ENCODE results near the gene CTNNA3.

The CTNNA3 gene

DNA sequence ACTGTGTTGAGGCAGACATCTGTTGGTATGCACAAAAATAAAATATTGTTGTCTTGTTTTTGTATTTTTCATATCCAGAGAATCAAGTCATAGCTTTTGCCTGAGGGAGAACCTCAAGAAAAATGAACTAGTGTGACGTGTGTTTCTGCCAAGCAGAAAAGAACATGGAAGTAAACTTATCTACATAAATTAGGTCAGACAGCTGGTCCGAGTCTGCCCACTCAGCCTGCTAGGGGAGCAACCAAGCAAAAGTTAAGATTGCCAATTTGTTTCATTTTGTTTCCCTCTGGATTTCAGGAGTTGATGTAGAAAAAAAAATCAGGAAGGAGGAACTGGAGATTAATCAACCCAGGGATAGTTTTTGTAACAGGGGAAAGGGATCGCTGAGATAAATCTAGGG is 1342.6 kb downstream of the CTNNA3 start:
- Histone ChIP-seq H3K36me3 (ENCODE audit: control insufficient read depth in 2 of 2, insufficient read depth in 1 of 2, low read length in 2 of 2) (no peaks in the 10 kb centered on the region), H3K4me1 (ENCODE audit: control insufficient read depth, insufficient read depth, low read length) (no peaks in the 10 kb centered on the region), H3K9me3 (ENCODE audit: control insufficient read depth, insufficient read depth, low read depth, low read length) (no peaks in the 10 kb centered on the region), H3K4me3 (ENCODE audit: low read depth, low read length) (no peak overlapping the region), H3K27ac (ENCODE audit: extremely low read depth, low read depth, low read length) (no peak overlapping the region)
- POLR2A ChIA-PET, result no interaction called here
- CTCF ChIA-PET, result no interaction called here
- TF ChIP-seq ZNF211 (tag by site-specific recombination; IDR thresholded peaks at IDR 0.05; ENCODE audit: low read depth) (no peak), ZBTB48 (tag by site-specific recombination; IDR thresholded peaks at IDR 0.05) (no peak), ZNF501 (tag by site-specific recombination; IDR thresholded peaks at IDR 0.05) (no peak), ZNF76 (tag by site-specific recombination; IDR thresholded peaks at IDR 0.05; ENCODE audit: borderline replicate concordance, low read depth) (no peak), ZFP3 (tag by site-specific recombination; IDR thresholded peaks at IDR 0.05; ENCODE audit: low read depth) (no peak), ZNF394 (tag by site-specific recombination; IDR thresholded peaks at IDR 0.05; ENCODE audit: borderline replicate concordance) (no peak), MYNN (tag by site-specific recombination; IDR thresholded peaks at IDR 0.05; ENCODE audit: borderline replicate concordance) (no peak), ZNF10 (tag by site-specific recombination; IDR thresholded peaks at IDR 0.05) (no peak), ZNF792 (tag by site-specific recombination; IDR thresholded peaks at IDR 0.05) (no peak), ZNF610 (tag by site-specific recombination; IDR thresholded peaks at IDR 0.05; ENCODE audit: borderline replicate concordance) (no peak), ZNF24 (tag by site-specific recombination; IDR thresholded peaks at IDR 0.05) (no peak), ZNF335 (tag by site-specific recombination; conservative IDR thresholded peaks at IDR 0.05) (no peak), RBAK (tag by site-specific recombination; IDR thresholded peaks at IDR 0.05) (no peak)
- TF ChIP-seq, protein P1, sequence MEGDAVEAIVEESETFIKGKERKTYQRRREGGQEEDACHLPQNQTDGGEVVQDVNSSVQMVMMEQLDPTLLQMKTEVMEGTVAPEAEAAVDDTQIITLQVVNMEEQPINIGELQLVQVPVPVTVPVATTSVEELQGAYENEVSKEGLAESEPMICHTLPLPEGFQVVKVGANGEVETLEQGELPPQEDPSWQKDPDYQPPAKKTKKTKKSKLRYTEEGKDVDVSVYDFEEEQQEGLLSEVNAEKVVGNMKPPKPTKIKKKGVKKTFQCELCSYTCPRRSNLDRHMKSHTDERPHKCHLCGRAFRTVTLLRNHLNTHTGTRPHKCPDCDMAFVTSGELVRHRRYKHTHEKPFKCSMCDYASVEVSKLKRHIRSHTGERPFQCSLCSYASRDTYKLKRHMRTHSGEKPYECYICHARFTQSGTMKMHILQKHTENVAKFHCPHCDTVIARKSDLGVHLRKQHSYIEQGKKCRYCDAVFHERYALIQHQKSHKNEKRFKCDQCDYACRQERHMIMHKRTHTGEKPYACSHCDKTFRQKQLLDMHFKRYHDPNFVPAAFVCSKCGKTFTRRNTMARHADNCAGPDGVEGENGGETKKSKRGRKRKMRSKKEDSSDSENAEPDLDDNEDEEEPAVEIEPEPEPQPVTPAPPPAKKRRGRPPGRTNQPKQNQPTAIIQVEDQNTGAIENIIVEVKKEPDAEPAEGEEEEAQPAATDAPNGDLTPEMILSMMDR (tag by site-specific recombination; IDR thresholded peaks at IDR 0.05), result no peak

DNA sequence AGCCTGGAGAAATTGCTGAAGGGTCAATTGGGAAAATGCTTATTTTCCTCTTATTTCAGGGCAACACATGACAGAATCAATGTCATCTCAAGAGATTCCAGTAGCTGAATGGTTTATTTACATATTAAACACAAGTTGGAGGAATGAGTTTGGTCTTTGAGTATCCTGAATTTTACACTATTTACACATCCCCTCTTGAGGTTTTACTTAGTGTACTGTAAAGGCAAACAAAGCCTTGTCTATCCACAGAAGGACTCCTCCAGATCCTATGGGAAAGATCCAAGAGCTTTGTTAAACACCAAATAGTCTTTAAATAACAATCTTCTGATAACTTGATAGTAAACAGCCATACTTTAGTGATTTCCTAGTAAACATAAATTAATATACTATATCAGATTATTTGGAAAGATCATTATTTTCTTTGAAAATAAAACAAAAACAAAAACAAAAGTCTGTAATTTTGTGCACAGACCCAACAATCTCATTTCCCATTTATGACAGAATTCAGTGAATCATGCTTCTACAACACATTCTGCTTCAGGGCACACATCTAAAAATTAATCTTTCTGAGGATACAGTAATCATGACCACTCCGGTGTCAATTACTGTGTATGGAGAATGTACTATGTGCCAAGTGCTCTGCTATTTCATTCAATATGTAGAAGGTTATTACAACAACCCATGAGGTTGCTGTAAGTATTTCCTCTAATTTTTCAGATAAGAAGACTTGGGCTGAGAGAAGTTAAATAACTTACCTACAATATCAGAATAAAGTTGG is 1345.2 kb downstream of the CTNNA3 start:
- POLR2A ChIA-PET, result no interaction called here
- CTCF ChIA-PET, result no interaction called here
- Histone ChIP-seq H3K4me1 (ENCODE audit: control insufficient read depth, insufficient read depth, low read length) (no peaks in the 10 kb centered on the region), H3K36me3 (ENCODE audit: control insufficient read depth in 2 of 2, insufficient read depth in 1 of 2, low read length in 2 of 2) (no peaks in the 10 kb centered on the region), H3K4me3 (ENCODE audit: low read depth, low read length) (no peak overlapping the region), H3K27ac (ENCODE audit: extremely low read depth, low read depth, low read length) (no peak overlapping the region), H3K9me3 (ENCODE audit: control insufficient read depth, insufficient read depth, low read depth, low read length) (no peaks in the 10 kb centered on the region)
- TF ChIP-seq ZFP41 (tag by site-specific recombination; IDR thresholded peaks at IDR 0.05; ENCODE audit: borderline replicate concordance) (no peak), ZNF792 (tag by site-specific recombination; IDR thresholded peaks at IDR 0.05) (no peak), RBAK (tag by site-specific recombination; IDR thresholded peaks at IDR 0.05) (no peak)

DNA sequence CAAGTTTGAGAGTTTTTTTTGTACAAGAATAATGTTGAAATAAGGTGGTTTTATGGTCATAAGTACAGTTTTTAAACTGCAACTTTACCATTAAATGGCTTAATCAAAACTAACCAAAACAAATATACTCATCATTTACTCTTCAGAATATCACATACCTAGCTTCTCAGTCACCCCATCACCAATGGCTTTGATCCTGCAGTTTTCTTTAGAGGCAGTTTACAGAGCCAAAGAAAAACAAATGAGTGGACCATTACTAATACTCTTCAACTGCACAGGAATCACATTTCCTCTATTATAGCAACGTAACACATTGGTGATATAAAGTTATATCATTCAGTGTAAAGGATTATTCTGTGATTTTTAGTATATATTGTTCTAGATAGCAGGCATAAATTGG is 1346.3 kb downstream of the CTNNA3 start:
- H3K4me3 ChIP-seq (ENCODE audit: low read depth, low read length), result no peak overlapping the region
- H3K36me3 ChIP-seq (ENCODE audit: control insufficient read depth in 2 of 2, insufficient read depth in 1 of 2, low read length in 2 of 2), result no peaks in the 10 kb centered on the region
- no peaks in the 10 kb centered on the region for H3K9me3 ChIP-seq (ENCODE audit: control insufficient read depth, insufficient read depth, low read depth, low read length)
- H3K27ac ChIP-seq (ENCODE audit: extremely low read depth, low read depth, low read length), result no peak overlapping the region
- H3K4me1 ChIP-seq (ENCODE audit: control insufficient read depth, insufficient read depth, low read length), result no peaks in the 10 kb centered on the region
- CTCF ChIA-PET, result no interaction called here
- POLR2A ChIA-PET, result no interaction called here
- TF ChIP-seq REPIN1 (tag by site-specific recombination; IDR thresholded peaks at IDR 0.05; ENCODE audit: low read depth) (no peak), ZFP3 (tag by site-specific recombination; IDR thresholded peaks at IDR 0.05; ENCODE audit: low read depth) (no peak), ZNF624 (tag by site-specific recombination; IDR thresholded peaks at IDR 0.05) (no peak), GLIS2 (tag by site-specific recombination; IDR thresholded peaks at IDR 0.05) (no peak), EGR2 (tag by site-specific recombination; IDR thresholded peaks at IDR 0.05; ENCODE audit: low read depth) (no peak), ZNF843 (tag by site-specific recombination; IDR thresholded peaks at IDR 0.05) (no peak), ZNF558 (tag by site-specific recombination; IDR thresholded peaks at IDR 0.05) (no peak), ZNF530 (tag by site-specific recombination; IDR thresholded peaks at IDR 0.05; ENCODE audit: low read depth) (no peak), ZNF404 (tag by site-specific recombination; IDR thresholded peaks at IDR 0.05) (no peak)
- TF ChIP-seq, protein P2, sequence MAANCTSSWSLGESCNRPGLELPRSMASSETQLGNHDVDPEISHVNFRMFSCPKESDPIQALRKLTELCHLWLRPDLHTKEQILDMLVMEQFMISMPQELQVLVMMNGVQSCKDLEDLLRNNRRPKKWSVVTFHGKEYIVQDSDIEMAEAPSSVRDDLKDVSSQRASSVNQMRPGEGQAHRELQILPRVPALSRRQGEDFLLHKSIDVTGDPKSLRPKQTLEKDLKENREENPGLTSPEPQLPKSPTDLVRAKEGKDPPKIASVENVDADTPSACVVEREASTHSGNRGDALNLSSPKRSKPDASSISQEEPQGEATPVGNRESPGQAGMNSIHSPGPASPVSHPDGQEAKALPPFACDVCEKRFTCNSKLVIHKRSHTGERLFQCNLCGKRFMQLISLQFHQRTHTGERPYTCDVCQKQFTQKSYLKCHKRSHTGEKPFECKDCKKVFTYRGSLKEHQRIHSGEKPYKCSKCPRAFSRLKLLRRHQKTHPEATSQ (tag by site-specific recombination; IDR thresholded peaks at IDR 0.05), result no peak
- TF ChIP-seq, protein P1 (tag by site-specific recombination; IDR thresholded peaks at IDR 0.05), result no peak
- TF ChIP-seq, protein P3, sequence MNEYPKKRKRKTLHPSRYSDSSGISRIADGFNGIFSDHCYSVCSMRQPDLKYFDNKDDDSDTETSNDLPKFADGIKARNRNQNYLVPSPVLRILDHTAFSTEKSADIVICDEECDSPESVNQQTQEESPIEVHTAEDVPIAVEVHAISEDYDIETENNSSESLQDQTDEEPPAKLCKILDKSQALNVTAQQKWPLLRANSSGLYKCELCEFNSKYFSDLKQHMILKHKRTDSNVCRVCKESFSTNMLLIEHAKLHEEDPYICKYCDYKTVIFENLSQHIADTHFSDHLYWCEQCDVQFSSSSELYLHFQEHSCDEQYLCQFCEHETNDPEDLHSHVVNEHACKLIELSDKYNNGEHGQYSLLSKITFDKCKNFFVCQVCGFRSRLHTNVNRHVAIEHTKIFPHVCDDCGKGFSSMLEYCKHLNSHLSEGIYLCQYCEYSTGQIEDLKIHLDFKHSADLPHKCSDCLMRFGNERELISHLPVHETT (tag by site-specific recombination; IDR thresholded peaks at IDR 0.05), result no peak
